Endothelial cell (in vitro differentiated cells): Measurements from ENCODE around the gene MDK. TPM values are rescaled to one million over a fixed set of nuclear protein-coding genes. Genes with fewer than 3 reads are reported as not detected.

Experiments used
- DNase-seq: peaks from one replicate; pipeline ENCODE4 v3.0.0; 2021; ENCODE audit warnings: low spot score
- H3K27ac Mint-ChIP-seq: one replicate; pipeline ENCODE4 v1.8.0; 2021; ENCODE audit warnings: mixed read lengths, inconsistent platforms; ENCODE audit not compliant: unreplicated experiment
- H3K27me3 Mint-ChIP-seq: one replicate; pipeline ENCODE4 v1.8.0; 2021; ENCODE audit warnings: mild to moderate bottlenecking, moderate library complexity, mixed read lengths, inconsistent platforms; ENCODE audit not compliant: unreplicated experiment
- H3K36me3 Mint-ChIP-seq: one replicate; pipeline ENCODE4 v1.8.0; 2021; ENCODE audit warnings: mild to moderate bottlenecking, low read depth, mixed read lengths, inconsistent platforms; ENCODE audit not compliant: unreplicated experiment
- H3K4me1 Mint-ChIP-seq: one replicate; pipeline ENCODE4 v1.8.0; 2021; ENCODE audit warnings: mild to moderate bottlenecking, mixed read lengths, inconsistent platforms; ENCODE audit not compliant: unreplicated experiment
- H3K4me3 Mint-ChIP-seq: one replicate; pipeline ENCODE4 v1.8.0; 2021; ENCODE audit warnings: mild to moderate bottlenecking, mixed read lengths, inconsistent platforms; ENCODE audit not compliant: unreplicated experiment
- H3K9me3 Mint-ChIP-seq: one replicate; pipeline ENCODE4 v1.8.0; 2021; ENCODE audit warnings: mixed read lengths, inconsistent platforms; ENCODE audit not compliant: unreplicated experiment
- CTCF ChIP-seq: fragments of 200-600 bp; sonication (generic); IDR thresholded peaks from one replicate; pipeline ENCODE4 v1.5.0; 2021; ENCODE audit warnings: antibody characterized with exemption; ENCODE audit not compliant: unreplicated experiment
- total RNA-seq: library from RNA; stranded (reverse); fragmentation: NEBNext Ultra II Directional; extraction: Animal tissue kit (Norgen Biotek cat#: 25700); gene quantifications from one replicate; pipeline ENCODE4 v1.2.1, GENCODE V29; 2021; ENCODE audit not compliant: unreplicated experiment

The MDK gene
- total RNA-seq, 1 donor from 2014 or later, result 553 TPM

DNA sequence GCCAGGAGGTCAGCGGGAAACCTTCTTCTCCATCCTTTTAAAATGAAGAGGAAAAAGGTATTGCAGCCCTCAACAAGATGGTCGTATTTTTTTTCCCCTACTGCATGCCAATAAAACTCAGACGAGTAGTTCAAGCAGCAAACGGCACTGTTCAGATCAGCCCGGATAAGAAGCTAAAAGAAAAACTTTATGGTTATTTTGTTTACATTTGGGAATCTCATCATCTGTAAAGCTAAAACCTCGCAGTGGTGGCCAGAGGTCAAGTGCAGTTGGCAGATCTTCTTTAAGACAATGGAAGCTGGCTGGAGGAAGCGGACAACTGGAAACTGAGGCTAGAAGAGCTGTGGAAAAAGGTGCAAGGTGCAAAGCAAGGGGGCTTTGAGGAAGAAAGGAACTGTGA is 41.1 kb downstream of the MDK start:
- TF ChIP-seq CTCF, result no peak
- H3K4me1 Mint-ChIP-seq, result peaks cover 8% of the 10 kb centered on the region
- H3K4me3 Mint-ChIP-seq, result no peak overlapping the region
- H3K27me3 Mint-ChIP-seq, result peaks cover 3% of the 10 kb centered on the region
- no peak for DNase-seq
- H3K9me3 Mint-ChIP-seq, result no peaks in the 10 kb centered on the region
- H3K36me3 Mint-ChIP-seq, result peaks cover 14% of the 10 kb centered on the region
- H3K27ac Mint-ChIP-seq, result no peak overlapping the region

GRCh38 chr11:46426233-46426991 is 44.9 kb downstream of the MDK start:
- Mint-ChIP-seq H3K36me3 (peaks cover 30% of the 10 kb centered on the region), H3K4me1 (no peaks in the 10 kb centered on the region), H3K27me3 (peaks cover 3% of the 10 kb centered on the region), H3K4me3 (no peak overlapping the region), H3K9me3 (no peaks in the 10 kb centered on the region), H3K27ac (no peak overlapping the region)
- TF ChIP-seq CTCF, result no peak
- DNase-seq, result no peak

- no peak for TF ChIP-seq CTCF
- DNase-seq, result no peak
- no peaks in the 10 kb centered on the region for H3K9me3 Mint-ChIP-seq
- peaks cover 26% of the 10 kb centered on the region for H3K36me3 Mint-ChIP-seq
- no peak overlapping the region for H3K4me3 Mint-ChIP-seq
- H3K27me3 Mint-ChIP-seq, result peaks cover 3% of the 10 kb centered on the region
- no peak overlapping the region for H3K27ac Mint-ChIP-seq
- no peaks in the 10 kb centered on the region for H3K4me1 Mint-ChIP-seq
These were observed 45.9 kb downstream of the MDK start for GRCh38 chr11:46427364-46427763.

GRCh38 chr11:46429717-46430116 is 48.2 kb downstream of the MDK start:
- Mint-ChIP-seq H3K27ac (no peak overlapping the region), H3K27me3 (peaks cover 3% of the 10 kb centered on the region), H3K9me3 (no peaks in the 10 kb centered on the region), H3K36me3 (peaks cover 26% of the 10 kb centered on the region), H3K4me1 (no peaks in the 10 kb centered on the region), H3K4me3 (no peak overlapping the region)
- TF ChIP-seq CTCF, result no peak
- DNase-seq, result no peak

GRCh38 chr11:46431211-46431610 is 49.7 kb downstream of the MDK start:
- no peak overlapping the region for H3K27ac Mint-ChIP-seq
- no peaks in the 10 kb centered on the region for H3K9me3 Mint-ChIP-seq
- DNase-seq, result no peak
- peaks cover 26% of the 10 kb centered on the region for H3K36me3 Mint-ChIP-seq
- TF ChIP-seq CTCF, result no peak
- H3K27me3 Mint-ChIP-seq, result peaks cover 1% of the 10 kb centered on the region
- no peak overlapping the region for H3K4me3 Mint-ChIP-seq
- peaks cover 7% of the 10 kb centered on the region for H3K4me1 Mint-ChIP-seq
